ENCODE results near the gene PAK1.
"Not testable (repeated sequence)": the region's sequence is repeated elsewhere in the genome, so short reads cannot be mapped to it uniquely, and the experiment has no call there.

PAK1 gene

GRCh38 chr11:77300695-77301094 is 173.2 kb downstream of the PAK1 start:
- Histone ChIP-seq H3K36me3 (ENCODE audit: insufficient read depth, low read length) (no peaks in the 10 kb centered on the region), H3K9me3 (ENCODE audit: control insufficient read depth, insufficient read depth, low read length) (no peaks in the 10 kb centered on the region), H3K9ac (ENCODE audit: low read depth, low read length) (no peak overlapping the region), H3K4me1 (ENCODE audit: insufficient read depth, low read length) (no peaks in the 10 kb centered on the region)

- H3K4me1 ChIP-seq (ENCODE audit: insufficient read depth, low read length); H3K9ac ChIP-seq (ENCODE audit: low read depth, low read length); H3K9me3 ChIP-seq (ENCODE audit: control insufficient read depth, insufficient read depth, low read length); H3K36me3 ChIP-seq (ENCODE audit: insufficient read depth, low read length): not testable (repeated sequence)
These were observed 173.9 kb downstream of the PAK1 start for GRCh38 chr11:77300028-77300427.

GRCh38 chr11:77299528-77299993 is 174.3 kb downstream of the PAK1 start:
- Histone ChIP-seq H3K9me3 (ENCODE audit: control insufficient read depth, insufficient read depth, low read length) (no peaks in the 10 kb centered on the region), H3K4me1 (ENCODE audit: insufficient read depth, low read length) (no peaks in the 10 kb centered on the region)

GRCh38 chr11:77294040-77294439 is 179.9 kb downstream of the PAK1 start:
- Histone ChIP-seq H3K4me1 (ENCODE audit: insufficient read depth, low read length) (no peaks in the 10 kb centered on the region), H3K36me3 (ENCODE audit: insufficient read depth, low read length) (no peaks in the 10 kb centered on the region), H3K9ac (ENCODE audit: low read depth, low read length) (no peak overlapping the region), H3K9me3 (ENCODE audit: control insufficient read depth, insufficient read depth, low read length) (no peaks in the 10 kb centered on the region)

More at GRCh38 chr11:77299528-77299993, 174.3 kb downstream of the PAK1 start:
- Histone ChIP-seq H3K9ac (ENCODE audit: low read depth, low read length) (no peak overlapping the region), H3K36me3 (ENCODE audit: insufficient read depth, low read length) (no peaks in the 10 kb centered on the region)

- H3K9me3 ChIP-seq (ENCODE audit: control insufficient read depth, insufficient read depth, low read length), result no peaks in the 10 kb centered on the region
- no peaks in the 10 kb centered on the region for H3K36me3 ChIP-seq (ENCODE audit: insufficient read depth, low read length)
- H3K4me1 ChIP-seq (ENCODE audit: insufficient read depth, low read length), result no peaks in the 10 kb centered on the region
- H3K9ac ChIP-seq (ENCODE audit: low read depth, low read length), result no peak overlapping the region
These were observed 184.2 kb downstream of the PAK1 start for GRCh38 chr11:77289737-77290136.

GRCh38 chr11:77287615-77288273 is 186.2 kb downstream of the PAK1 start:
- no peaks in the 10 kb centered on the region for H3K9me3 ChIP-seq (ENCODE audit: control insufficient read depth, insufficient read depth, low read length)
- H3K4me1 ChIP-seq (ENCODE audit: insufficient read depth, low read length), result no peaks in the 10 kb centered on the region
- H3K36me3 ChIP-seq (ENCODE audit: insufficient read depth, low read length), result no peaks in the 10 kb centered on the region
- H3K9ac ChIP-seq (ENCODE audit: low read depth, low read length), result no peak overlapping the region

- H3K4me1 ChIP-seq (ENCODE audit: insufficient read depth, low read length), result no peaks in the 10 kb centered on the region
- H3K36me3 ChIP-seq (ENCODE audit: insufficient read depth, low read length), result no peaks in the 10 kb centered on the region
- H3K9me3 ChIP-seq (ENCODE audit: control insufficient read depth, insufficient read depth, low read length), result no peaks in the 10 kb centered on the region
- H3K9ac ChIP-seq (ENCODE audit: low read depth, low read length), result no peak overlapping the region
These were observed 186.8 kb downstream of the PAK1 start for GRCh38 chr11:77287136-77287535.

- no peaks in the 10 kb centered on the region for H3K36me3 ChIP-seq (ENCODE audit: insufficient read depth, low read length)
- no peaks in the 10 kb centered on the region for H3K4me1 ChIP-seq (ENCODE audit: insufficient read depth, low read length)
- H3K9ac ChIP-seq (ENCODE audit: low read depth, low read length), result no peak overlapping the region
These were observed 189.1 kb downstream of the PAK1 start for GRCh38 chr11:77284476-77285468.

GRCh38 chr11:77283101-77283500 is 190.8 kb downstream of the PAK1 start:
- Histone ChIP-seq H3K36me3 (ENCODE audit: insufficient read depth, low read length) (no peaks in the 10 kb centered on the region), H3K9me3 (ENCODE audit: control insufficient read depth, insufficient read depth, low read length) (no peaks in the 10 kb centered on the region; the same call in 1 of the 2 replicates), H3K9ac (ENCODE audit: low read depth, low read length) (no peak overlapping the region), H3K4me1 (ENCODE audit: insufficient read depth, low read length) (no peaks in the 10 kb centered on the region)

More at GRCh38 chr11:77284476-77285468, 189.1 kb downstream of the PAK1 start:
- H3K9me3 ChIP-seq (ENCODE audit: control insufficient read depth, insufficient read depth, low read length), result no peaks in the 10 kb centered on the region; the same call in 1 of the 2 replicates

- no peak overlapping the region for H3K9ac ChIP-seq (ENCODE audit: low read depth, low read length)
- no peaks in the 10 kb centered on the region; the same call in 1 of the 2 replicates for H3K9me3 ChIP-seq (ENCODE audit: control insufficient read depth, insufficient read depth, low read length)
- no peaks in the 10 kb centered on the region for H3K4me1 ChIP-seq (ENCODE audit: insufficient read depth, low read length)
These were observed 195.0 kb downstream of the PAK1 start for GRCh38 chr11:77278595-77279506.

GRCh38 chr11:77276271-77276670 is 197.6 kb downstream of the PAK1 start:
- H3K9me3 ChIP-seq (ENCODE audit: control insufficient read depth, insufficient read depth, low read length), result no peaks in the 10 kb centered on the region; the same call in 1 of the 2 replicates
- no peak overlapping the region for H3K9ac ChIP-seq (ENCODE audit: low read depth, low read length)
- no peaks in the 10 kb centered on the region for H3K4me1 ChIP-seq (ENCODE audit: insufficient read depth, low read length)
- no peaks in the 10 kb centered on the region for H3K36me3 ChIP-seq (ENCODE audit: insufficient read depth, low read length)

More at GRCh38 chr11:77278595-77279506, 195.0 kb downstream of the PAK1 start:
- H3K36me3 ChIP-seq (ENCODE audit: insufficient read depth, low read length), result no peaks in the 10 kb centered on the region

Data from ES-I3 (cell line).